Body of pancreas (tissue), 4 donors: ENCODE results near the gene FGF9.

Experiments
- POLR2A ChIP-seq, 3 donors: fragments of 450-650 bp; IDR thresholded peaks; one replicate each; pipeline ENCODE4 v1.6.1; 2016; ENCODE audit warnings: antibody characterized with exemption in 3 of 3, mild to moderate bottlenecking in 2 of 3
- TF ChIP-seq, protein P1 (sequence below), 7 experiments: fragments of 450-650 bp in 4 of 7; fragments of 200-600 bp in 3 of 7; sonication (generic) in 3 of 7; IDR thresholded peaks; one replicate each; pipeline ENCODE4 v1.5.1; 2016 to 2019; ENCODE audit warnings: antibody characterized with exemption in 7 of 7

- TF ChIP-seq, protein P1, sequence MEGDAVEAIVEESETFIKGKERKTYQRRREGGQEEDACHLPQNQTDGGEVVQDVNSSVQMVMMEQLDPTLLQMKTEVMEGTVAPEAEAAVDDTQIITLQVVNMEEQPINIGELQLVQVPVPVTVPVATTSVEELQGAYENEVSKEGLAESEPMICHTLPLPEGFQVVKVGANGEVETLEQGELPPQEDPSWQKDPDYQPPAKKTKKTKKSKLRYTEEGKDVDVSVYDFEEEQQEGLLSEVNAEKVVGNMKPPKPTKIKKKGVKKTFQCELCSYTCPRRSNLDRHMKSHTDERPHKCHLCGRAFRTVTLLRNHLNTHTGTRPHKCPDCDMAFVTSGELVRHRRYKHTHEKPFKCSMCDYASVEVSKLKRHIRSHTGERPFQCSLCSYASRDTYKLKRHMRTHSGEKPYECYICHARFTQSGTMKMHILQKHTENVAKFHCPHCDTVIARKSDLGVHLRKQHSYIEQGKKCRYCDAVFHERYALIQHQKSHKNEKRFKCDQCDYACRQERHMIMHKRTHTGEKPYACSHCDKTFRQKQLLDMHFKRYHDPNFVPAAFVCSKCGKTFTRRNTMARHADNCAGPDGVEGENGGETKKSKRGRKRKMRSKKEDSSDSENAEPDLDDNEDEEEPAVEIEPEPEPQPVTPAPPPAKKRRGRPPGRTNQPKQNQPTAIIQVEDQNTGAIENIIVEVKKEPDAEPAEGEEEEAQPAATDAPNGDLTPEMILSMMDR (IDR thresholded peaks at IDR 0.05) = peak in 3 of 7 experiments; percentile 19 to 30 (median 30)
- TF ChIP-seq POLR2A (IDR thresholded peaks at IDR 0.05) = no peak
Observed at GRCh38 chr13:21673539-21673788, 2.6 kb downstream of the FGF9 start.
